Measurements from ENCODE around the gene ARFGAP3. TPM values are rescaled to one million over a fixed set of nuclear protein-coding genes. Genes with fewer than 3 reads are reported as not detected.
A peak's percentile ranks its signal among the peaks of the same experiment; 100 is the strongest.

Gene ARFGAP3
- total RNA-seq, 1 experiment from 2014 or later, result 45.1 TPM

DNA sequence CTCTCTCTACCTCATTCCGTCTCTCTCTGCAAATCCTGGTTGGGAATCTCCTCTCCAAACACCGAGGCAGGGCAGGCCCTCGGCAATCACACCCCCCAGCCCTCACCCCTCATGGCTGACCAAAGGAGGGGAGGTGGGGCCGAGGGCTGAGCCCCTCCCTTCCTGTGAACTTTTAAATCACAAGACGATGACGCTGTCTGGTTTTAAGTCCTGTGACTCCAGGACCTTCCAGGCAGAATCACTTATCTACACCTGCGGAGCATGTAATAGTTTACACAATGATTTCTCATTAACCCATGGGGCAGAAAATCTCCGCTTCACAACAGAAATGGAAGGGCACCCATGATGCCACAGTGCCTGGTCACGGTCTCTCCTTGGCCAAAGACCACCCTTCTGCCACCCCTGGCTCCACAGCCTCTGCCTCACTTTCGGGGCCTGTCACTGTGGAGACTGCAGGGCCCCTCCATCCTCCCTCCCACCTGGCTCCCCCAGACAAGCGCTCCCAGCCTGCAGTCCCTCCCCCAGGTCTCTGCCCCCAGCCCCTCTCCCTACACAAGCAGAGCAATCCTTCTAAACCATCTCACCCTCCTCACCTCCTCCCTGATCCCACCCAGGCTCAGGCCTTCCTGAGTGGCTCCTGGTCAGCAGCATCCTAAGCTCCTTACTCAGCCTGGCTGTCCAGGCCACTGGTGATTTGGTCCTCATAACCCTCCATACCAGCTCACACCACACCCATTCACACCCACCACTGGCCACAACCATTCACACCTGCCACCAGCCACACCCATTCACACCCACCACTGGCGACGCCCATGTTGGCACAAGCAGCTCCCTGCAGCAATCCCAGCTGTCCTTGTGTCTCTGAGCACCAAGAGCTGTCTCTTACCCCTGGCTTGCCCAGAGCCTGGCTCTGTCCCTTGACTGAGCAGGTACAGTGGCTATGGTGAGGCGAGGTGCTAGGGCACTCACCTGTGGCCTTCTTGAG is 30.7 kb upstream of the ARFGAP3 start:
- in situ Hi-C loops (cut with HindIII; ENCODE audit: low pct_unique_long_range_greater_than_20kb, low sequenced_read_pairs), result no loop called here
- peak; percentile 43 for DNase-seq (ENCODE audit: low read depth, low spot score)

DNA sequence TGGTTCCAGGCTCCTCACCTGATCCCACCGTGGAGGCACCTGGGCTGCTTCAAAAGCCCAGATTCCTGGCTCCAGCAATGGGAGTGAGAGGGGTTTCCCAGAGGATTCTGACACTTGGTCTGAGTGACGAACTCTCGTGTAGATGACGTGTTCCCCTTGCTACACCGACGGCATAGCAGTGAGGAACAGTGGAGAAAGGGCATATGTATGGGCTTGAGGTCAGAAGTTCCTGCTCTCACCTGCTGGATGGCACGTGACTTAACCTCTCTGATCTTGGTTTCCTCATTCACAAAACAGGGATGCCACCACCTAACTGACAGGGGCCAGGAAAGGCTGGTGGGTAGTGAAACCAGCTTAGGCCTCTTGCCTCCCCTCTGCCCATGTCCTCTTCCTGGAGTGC is 30.0 kb upstream of the ARFGAP3 start:
- DNase-seq (ENCODE audit: low read depth, low spot score), result no peak
- in situ Hi-C loops (cut with HindIII; ENCODE audit: low pct_unique_long_range_greater_than_20kb, low sequenced_read_pairs), result no loop called here

DNA sequence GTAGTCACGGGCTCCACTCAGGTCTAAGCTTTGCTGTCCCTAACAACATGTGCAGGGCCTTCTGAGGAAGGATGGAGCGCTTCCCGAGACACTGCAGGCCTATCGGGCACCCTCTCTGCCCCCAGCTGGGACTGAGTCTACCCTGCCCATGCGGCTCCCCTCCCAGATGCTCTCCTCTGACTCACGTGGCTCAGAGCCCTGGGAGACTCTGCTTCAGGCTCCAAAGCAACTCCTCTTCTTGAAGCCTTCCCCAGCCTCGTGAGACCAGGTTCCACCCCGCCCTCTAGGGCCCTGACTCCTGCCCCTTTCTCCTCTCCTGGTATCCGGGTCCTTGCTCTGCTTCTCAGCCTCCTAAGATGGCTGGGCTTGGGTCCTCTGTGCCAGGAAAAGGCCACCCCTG is 28.4 kb upstream of the ARFGAP3 start:
- no peak for DNase-seq (ENCODE audit: low read depth, low spot score)
- in situ Hi-C loops (cut with HindIII; ENCODE audit: low pct_unique_long_range_greater_than_20kb, low sequenced_read_pairs), result no loop called here

DNA sequence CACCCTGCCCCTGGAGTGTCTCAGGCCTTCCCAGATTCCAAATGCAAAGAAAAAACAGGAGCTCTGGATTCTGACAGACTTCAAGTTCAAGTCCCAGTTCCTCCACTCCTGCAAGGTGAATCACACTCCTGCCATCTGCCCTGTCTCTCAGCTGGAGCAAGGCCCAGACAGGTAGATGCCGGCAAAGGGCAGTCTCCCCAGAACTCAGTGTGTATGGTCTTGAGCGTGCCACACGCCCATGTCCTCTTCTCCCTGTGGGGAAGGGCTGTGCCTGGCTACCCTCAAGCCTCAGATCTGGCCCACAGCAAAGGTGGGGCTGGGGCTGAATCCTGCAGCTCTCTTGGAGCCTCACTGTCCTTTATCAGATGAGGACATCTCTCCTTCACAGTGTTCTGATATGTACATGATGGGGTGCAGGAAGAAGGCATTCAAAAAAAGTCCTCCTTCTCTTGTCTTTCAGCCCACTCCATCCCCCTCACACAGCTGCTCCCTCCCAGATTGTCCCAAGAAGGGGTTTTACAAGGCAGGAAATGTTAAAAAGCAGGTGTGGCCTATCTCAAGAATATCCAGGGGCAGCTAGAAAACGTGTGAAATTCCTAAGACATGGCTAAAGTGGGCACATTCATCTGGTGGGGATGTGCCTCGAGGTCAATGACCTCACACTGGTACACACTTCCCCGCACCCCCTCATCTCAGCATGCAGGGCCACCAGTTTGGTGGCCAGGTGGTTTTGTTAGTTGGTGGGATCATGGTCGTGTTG is 27.7 kb upstream of the ARFGAP3 start:
- DNase-seq (ENCODE audit: low read depth, low spot score), result no peak
- in situ Hi-C loops (cut with HindIII; ENCODE audit: low pct_unique_long_range_greater_than_20kb, low sequenced_read_pairs), result no loop called here

DNA sequence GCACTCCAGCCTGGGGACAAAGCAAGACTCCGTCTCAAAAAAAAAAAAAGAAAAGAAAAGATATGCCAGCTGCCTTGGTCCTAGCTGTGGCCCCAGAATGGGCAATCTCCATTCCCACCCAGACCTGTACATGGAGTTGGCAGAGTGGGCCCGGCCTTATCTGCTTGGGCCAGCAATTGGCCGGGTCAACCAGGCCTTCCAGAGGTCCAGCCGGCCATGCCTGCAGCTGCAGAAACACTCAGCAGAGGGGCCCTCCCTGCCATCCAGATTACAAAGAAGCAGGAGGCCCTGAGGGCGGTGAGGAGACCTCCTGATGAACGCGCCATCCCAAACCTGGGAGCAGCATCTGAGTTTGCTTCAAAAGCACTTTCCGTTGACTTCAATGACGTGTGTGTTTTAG is 26.9 kb upstream of the ARFGAP3 start:
- no peak for DNase-seq (ENCODE audit: low read depth, low spot score)
- in situ Hi-C loops (cut with HindIII; ENCODE audit: low pct_unique_long_range_greater_than_20kb, low sequenced_read_pairs), result no loop called here

DNA sequence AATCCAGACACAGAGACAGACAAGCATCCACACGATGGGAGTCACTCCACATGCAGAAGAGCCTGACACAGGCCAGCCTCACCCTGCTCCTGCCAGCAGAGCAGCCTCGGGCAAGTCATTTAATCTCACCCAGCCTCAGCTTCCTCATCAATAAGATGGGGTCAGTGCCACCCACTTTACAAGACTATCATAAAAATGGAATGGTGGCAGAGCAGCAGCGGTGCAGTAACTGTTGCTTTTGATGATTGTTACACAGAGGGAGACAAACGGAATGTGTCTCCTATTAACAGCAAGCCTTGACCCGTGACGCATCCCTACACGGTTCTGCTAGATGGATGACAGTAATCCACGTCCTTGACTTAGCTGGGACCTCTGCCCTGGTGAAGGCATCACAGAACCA is 26.0 kb upstream of the ARFGAP3 start:
- DNase-seq (ENCODE audit: low read depth, low spot score), result no peak
- in situ Hi-C loops (cut with HindIII; ENCODE audit: low pct_unique_long_range_greater_than_20kb, low sequenced_read_pairs), result no loop called here

DNA sequence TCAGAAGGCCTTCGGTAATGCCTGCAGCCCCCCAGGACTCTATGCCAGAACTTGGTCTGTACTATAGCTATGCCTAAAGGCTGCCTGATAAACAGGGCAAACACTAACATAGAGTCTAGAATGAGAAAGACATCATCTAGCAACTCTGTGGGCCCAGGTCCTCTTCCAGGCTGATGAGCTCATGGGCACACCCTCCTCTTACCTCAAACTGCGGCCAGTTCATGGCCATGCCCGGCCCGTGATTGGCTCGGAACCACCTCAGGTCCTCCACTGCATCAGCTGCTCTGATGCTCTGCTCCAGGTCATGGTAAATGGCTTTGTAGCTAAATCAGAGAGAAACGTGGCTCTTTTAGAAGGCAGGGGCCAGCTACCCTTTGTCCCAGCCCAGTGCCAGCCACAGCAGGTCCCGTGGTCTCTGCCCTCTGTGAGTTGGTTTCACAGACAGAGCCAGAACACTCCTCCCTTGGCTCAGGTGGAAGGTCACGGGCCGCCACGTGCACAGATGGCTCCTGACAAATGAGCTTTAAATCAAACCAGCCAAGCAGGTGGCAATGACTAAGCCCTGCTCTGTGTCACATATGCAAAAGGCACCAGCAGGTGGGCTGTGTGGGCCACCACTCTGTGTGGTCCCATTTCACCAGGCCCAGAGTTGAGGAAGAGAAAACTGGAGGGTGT is 25.0 kb upstream of the ARFGAP3 start:
- DNase-seq (ENCODE audit: low read depth, low spot score), result no peak
- in situ Hi-C loops (cut with HindIII; ENCODE audit: low pct_unique_long_range_greater_than_20kb, low sequenced_read_pairs), result no loop called here

DNA sequence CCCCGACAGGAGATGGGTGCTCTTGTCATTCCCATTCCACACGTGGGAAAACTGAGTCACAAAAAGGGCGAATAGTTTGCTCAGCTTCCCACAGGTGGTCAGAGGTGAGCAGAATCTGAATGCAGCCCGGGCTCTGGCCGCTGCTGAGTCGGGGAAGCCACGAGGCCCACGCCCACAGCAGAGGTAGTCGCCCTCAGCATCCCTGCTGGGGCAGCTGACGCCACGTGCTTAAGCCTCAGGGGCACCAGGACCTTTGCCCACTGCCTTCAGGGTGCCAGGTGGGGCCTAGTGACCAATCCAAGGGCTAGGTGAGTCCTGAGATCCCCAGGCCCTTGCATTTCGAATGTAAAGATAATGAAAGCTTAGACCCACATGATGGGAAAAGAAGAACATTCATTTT is 24.2 kb upstream of the ARFGAP3 start:
- DNase-seq (ENCODE audit: low read depth, low spot score), result no peak
- in situ Hi-C loops (cut with HindIII; ENCODE audit: low pct_unique_long_range_greater_than_20kb, low sequenced_read_pairs), result no loop called here

DNA sequence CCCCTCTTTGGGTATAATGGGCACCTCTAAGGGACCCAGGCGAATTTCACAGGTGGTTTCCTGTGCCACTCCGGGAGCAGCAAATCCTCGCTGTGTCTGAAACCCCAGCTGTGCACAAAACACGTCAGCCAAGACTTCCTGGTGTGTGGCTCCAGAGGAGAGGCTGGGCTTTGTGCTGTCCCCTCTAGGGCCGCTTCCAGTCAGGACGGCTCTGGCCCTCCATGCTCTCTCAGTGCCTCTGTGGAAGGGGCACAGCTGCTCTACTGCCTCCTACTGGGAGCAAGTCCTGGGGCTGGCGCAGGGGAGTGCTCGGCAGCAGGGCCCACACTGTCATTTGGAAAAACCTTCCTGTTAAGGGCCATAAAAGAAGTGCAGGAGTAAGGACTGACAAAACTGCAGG is 23.7 kb upstream of the ARFGAP3 start:
- in situ Hi-C loops (cut with HindIII; ENCODE audit: low pct_unique_long_range_greater_than_20kb, low sequenced_read_pairs), result no loop called here

DNA sequence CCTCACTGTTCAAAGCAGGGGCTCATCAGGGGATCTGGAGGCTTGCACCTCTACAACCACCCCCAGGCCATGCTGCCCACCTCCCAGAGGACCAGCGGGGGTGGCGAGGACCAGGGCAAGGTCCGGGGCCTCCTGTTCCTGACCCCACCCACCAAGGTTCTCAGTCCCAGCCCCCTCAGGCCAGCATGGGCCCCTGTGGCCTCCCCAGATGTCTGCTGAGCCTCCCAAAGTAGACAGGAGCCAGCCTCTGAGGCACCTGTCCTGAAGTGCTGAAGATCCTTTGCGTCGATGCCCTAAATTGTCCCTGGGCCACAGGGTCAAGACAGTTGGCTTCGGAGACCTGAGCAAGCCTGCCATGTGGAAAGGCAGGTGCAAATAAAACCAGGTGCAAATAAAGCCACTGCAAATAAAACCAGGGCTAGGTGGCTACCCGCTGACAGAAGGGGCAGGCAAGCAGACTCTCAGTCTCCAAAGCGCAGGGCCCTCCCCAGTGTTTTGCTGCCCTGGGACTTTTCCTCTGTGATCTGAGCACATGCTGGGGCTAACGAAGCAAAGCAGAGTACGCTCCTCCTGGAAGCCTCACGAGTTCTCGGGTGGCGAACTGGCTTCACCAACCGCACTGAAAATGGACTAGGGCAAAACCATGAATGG is 22.4 kb upstream of the ARFGAP3 start:
- DNase-seq (ENCODE audit: low read depth, low spot score), result no peak
- in situ Hi-C loops (cut with HindIII; ENCODE audit: low pct_unique_long_range_greater_than_20kb, low sequenced_read_pairs), result no loop called here

More for the DNA sequence above, 23.7 kb upstream of the ARFGAP3 start:
- DNase-seq (ENCODE audit: low read depth, low spot score), result peak; percentile 31

DNA sequence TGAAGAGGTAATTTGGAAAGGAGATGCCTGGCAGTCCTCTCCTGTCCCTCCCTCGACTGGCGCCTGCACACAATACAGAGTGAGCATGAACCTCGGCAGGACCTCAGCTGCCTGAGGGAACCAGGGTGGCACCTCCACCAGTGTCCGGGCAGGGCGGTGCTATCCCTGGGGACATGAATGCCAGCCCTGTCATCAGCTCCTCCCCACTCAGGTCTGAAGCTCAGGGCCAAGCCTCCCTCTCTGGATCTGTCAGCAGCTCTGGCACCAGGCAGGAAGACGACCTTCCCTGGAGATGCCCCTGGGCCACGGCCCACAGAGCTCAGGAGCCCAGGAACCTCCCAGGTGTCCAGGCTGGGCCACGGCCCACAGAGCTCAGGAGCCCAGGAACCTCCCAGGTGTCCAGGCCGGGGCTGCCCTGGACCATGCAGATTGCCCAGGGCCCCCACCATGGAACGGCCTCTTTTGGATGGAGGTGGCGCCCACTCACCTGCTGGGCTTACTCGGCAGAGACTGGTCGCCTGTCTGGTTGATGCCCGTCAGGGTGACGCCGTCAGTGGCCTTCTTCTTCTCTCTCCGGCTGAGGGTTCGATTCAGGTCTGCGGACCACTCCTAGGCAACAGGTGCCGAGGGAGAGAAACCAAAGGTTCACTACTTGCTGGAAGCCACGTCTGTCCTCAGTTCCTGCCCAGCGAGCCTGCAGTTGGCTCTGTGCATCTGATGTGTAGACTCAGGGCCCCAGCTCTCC is 21.7 kb upstream of the ARFGAP3 start:
- DNase-seq (ENCODE audit: low read depth, low spot score), result no peak
- in situ Hi-C loops (cut with HindIII; ENCODE audit: low pct_unique_long_range_greater_than_20kb, low sequenced_read_pairs), result no loop called here

DNA sequence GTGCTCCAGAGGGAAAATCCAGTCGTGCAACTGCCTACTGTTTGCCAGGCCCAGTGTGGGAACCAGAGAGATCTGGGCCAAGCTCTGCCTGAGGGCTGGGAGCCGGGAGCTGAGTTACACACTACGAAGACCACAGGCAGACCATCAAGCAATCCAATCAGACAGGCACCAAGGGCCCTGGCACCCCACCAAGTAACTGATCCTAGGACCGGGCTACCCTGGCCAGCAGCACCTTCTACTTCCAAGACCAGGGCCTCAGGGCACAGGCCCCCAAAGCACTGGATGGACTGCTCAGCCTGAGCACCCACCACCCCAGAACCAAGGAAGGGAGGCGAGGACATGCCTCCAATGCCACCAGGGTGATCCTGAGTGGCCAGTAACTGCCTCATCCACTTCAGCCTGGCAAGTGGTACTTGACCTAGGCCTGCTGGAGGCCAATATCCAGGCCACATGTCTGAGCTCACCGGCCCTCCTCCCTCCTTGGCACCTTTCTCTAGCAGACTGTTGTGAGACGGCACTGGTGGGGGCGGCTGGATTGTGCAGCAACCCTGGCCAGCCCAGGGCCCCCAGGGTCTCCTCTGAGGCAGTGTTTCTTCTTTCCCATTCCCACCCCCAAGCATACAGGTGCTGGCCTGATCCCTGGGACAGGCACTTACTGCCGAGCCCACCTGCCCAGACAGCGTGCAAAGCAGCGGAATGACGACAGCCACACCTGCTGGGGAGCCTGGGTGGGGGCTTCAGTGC is 20.7 kb upstream of the ARFGAP3 start:
- DNase-seq (ENCODE audit: low read depth, low spot score), result no peak
- in situ Hi-C loops (cut with HindIII; ENCODE audit: low pct_unique_long_range_greater_than_20kb, low sequenced_read_pairs), result no loop called here

DNA sequence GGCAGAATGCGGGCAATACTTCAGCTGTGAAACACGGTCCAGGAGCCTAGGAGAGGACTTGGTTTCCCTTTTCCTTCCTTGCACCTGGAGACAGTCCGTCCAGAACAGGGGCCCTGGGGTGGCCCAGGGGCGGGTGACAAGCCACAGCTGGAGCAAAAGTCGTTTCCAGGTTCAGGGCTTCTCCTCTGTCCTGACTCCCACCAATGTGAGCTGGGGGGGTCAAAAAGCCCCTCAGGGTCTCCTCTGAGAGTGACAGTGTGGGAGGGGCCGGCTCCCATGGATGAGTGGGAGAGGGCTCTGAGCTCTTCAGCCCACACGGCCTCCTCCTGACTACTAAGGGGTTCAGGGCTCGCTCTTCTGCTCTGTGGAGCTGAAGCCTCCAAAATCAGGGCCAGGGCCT is 20.1 kb upstream of the ARFGAP3 start:
- in situ Hi-C loops (cut with HindIII; ENCODE audit: low pct_unique_long_range_greater_than_20kb, low sequenced_read_pairs), result no loop called here
- no peak for DNase-seq (ENCODE audit: low read depth, low spot score)

DNA sequence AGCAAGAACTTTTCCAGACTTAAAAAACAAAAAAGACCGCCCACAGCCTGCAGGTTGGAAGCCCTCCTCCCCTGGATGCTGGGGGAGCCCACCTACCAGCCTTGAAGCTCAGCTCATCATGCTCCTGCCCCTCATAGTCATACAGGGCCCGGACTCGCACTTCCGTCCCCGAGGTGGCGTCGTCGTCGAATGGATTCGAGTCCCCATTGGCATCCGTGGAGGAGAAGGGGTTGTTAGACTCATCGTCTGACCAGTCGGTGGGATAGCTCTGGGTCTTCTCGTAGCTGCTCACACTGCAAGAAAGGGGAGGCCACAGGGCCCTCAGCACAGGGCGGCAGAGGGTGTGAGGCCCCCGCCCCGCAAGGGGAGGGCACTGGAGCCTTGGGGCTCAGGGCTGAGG is 19.0 kb upstream of the ARFGAP3 start:
- in situ Hi-C loops (cut with HindIII; ENCODE audit: low pct_unique_long_range_greater_than_20kb, low sequenced_read_pairs), result no loop called here
- DNase-seq (ENCODE audit: low read depth, low spot score), result no peak

DNA sequence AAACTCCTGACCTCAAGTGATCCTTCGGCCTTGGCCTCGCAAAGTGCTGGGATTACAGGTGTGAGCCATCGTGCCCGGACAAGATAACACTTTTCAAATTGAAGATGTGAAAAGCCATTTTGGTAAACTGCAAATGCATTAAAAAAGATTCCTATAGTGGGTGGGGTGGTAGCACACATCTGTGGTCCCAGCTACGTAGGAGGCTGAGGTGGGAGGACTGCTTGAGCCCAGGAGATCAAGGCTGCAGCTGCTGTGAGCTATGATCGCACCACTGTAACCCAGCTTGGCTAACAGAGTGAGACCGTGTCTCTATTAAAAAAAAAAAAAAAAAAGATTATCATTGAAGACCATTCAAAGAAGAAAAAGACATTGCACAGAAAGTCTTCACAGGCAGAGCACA is 16.9 kb upstream of the ARFGAP3 start:
- in situ Hi-C loops (cut with HindIII; ENCODE audit: low pct_unique_long_range_greater_than_20kb, low sequenced_read_pairs), result no loop called here
- no peak for DNase-seq (ENCODE audit: low read depth, low spot score)

DNA sequence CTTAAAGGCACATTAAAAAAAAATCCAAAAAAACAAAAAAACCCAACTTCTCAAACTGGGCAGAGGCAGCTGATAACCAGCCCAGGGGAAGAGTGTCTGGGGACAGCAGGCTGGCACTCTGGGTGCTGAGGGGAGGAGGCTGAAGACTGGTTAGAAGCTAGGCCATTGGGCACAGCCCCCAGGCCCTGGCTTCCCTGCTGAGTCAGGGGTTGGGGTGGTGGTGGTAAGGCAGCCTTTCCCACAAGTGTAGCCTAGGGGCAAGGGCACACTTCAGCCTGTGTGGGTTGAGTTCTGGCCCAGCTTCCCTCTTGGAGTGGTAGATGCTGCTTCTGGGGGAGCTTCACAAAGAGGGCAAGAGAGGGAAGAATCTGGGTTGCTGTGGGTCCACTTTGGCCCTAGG is 16.3 kb upstream of the ARFGAP3 start:
- DNase-seq (ENCODE audit: low read depth, low spot score), result no peak
- in situ Hi-C loops (cut with HindIII; ENCODE audit: low pct_unique_long_range_greater_than_20kb, low sequenced_read_pairs), result no loop called here

DNA sequence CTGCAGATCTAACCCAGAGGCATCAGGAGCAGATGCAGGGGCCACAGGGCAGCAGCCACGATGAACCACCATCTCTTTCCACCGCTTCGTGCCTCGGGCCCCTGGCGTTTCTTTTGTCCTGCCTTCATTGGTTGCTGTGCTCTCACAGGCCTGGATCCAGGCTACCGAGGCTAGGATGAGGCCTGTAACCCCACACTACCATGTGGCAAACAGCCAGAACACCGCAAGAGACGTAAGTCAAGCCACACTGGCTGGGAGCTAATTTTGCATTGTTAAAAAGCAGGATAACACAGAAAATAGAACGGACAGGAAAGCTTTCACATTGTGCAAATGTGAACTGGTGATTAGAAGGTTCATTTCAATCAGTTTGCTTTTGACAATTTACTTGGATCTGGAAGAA is 15.7 kb upstream of the ARFGAP3 start:
- no peak for DNase-seq (ENCODE audit: low read depth, low spot score)
- in situ Hi-C loops (cut with HindIII; ENCODE audit: low pct_unique_long_range_greater_than_20kb, low sequenced_read_pairs), result no loop called here

Data from SK-MEL-5 (cell line).